HCT116 (cell line): ENCODE measurements around the gene RNH1. TPM values are rescaled to one million over a fixed set of nuclear protein-coding genes. Genes with fewer than 3 reads are reported as not detected.

ENCODE experiments used
- ATAC-seq: fragments of 200-7000 bp; cut with Tn5 transposase; 2 replicates; pipeline ENCODE4 v1.9.1; 2020; ENCODE audit warnings: mild to moderate bottlenecking, moderate library complexity
- BruUV-seq: library from RNA; stranded (reverse); fragments of 400-500 nt; replicated peaks from 2 replicates; lab custom pipeline; 2021; lab: Mats Ljungman, UMichigan
- CTCF ChIA-PET: fragments of 300-600 bp; sonication (Branson Sonifier 250); formaldehyde crosslinking; loops from one replicate; lab custom pipeline; 2021; ENCODE audit warnings: antibody characterized with exemption; lab: Charles Lee
- POLR2A ChIA-PET: fragments of 300-600, 350-600 bp; sonication (Branson Sonifier 250); formaldehyde crosslinking; loops from one replicate; lab custom pipeline; 2021; ENCODE audit warnings: antibody characterized with exemption; lab: Charles Lee
- RAD21 ChIA-PET, 2 experiments: fragments of 300-600 bp; sonication (Branson Sonifier 250); formaldehyde crosslinking; loops; one replicate each; lab custom pipeline; 2023; ENCODE audit warnings: low total read pairs in 2 of 2; ENCODE audit not compliant: uncharacterized antibody in 2 of 2, unreplicated experiment in 2 of 2, low non-redundant PET in 1 of 2; lab: Charles Lee
- DNase-seq: peaks from one replicate; pipeline ENCODE4 v3.0.0-alpha.2; 2010; ENCODE audit warnings: low read depth, low spot score
- H2AFZ ChIP-seq: fragments of 200-600 bp; shearing (Covaris generic), sonication (generic); 2 replicates; pipeline ENCODE4 v1.6.1; 2017; ENCODE audit warnings: low read depth, mixed run types, mixed read lengths, antibody characterized with exemption, low read length; ENCODE audit not compliant: poor library complexity, severe bottlenecking
- H3K27ac ChIP-seq: 2 replicates; pipeline ENCODE4 v1.5.1; 2012; ENCODE audit warnings: low read depth, low read length
- H3K27me3 ChIP-seq: fragments of 200-600 bp; sonication (generic); 2 replicates; pipeline ENCODE4 v1.6.1; 2016; ENCODE audit warnings: mixed run types, low read length, mixed read lengths; ENCODE audit not compliant: insufficient read depth
- H3K36me3 ChIP-seq, 2 experiments: fragments of 200-500 bp in 1 of 2; fragments of 200-600 bp in 1 of 2; sonication (Bioruptor generic) in 1 of 2; sonication (generic) in 1 of 2; 2 replicates each; pipeline versions ENCODE4 v1.5.1 to v1.6.1; 2014 to 2016; ENCODE audit warnings: low read length in 2 of 2, inconsistent platforms in 1 of 2, mixed read lengths in 1 of 2, mixed run types in 1 of 2; ENCODE audit not compliant: insufficient read depth in 2 of 2, control insufficient read depth in 1 of 2
- H3K4me1 ChIP-seq, 2 experiments: fragments of 200-600 bp in 1 of 2; sonication (generic) in 1 of 2; 2 replicates each; pipeline versions ENCODE4 v1.5.1 to v1.6.1; 2012 to 2017; ENCODE audit warnings: low read length in 2 of 2, inconsistent platforms in 1 of 2, mild to moderate bottlenecking in 1 of 2, mixed read lengths in 1 of 2, mixed run types in 1 of 2, moderate library complexity in 1 of 2; ENCODE audit not compliant: insufficient read depth in 2 of 2, control insufficient read depth in 1 of 2
- H3K4me2 ChIP-seq: fragments of 200-600 bp; sonication (generic); 2 replicates; pipeline ENCODE4 v1.6.1; 2017; ENCODE audit warnings: mixed run types, low read length, mixed read lengths
- H3K4me3 ChIP-seq, 2 experiments: fragments of 200-600 bp in 1 of 2; sonication (generic) in 1 of 2; replicated peaks in 1 of 2; 2 replicates each; pipeline ENCODE4 v1.5.1; 2011 to 2016; ENCODE audit warnings: low read length in 2 of 2, control low read depth in 1 of 2, low read depth in 1 of 2, mild to moderate bottlenecking in 1 of 2, mixed read lengths in 1 of 2, mixed run types in 1 of 2
- H3K79me2 ChIP-seq: fragments of 200-600 bp; sonication (generic); 2 replicates; pipeline ENCODE4 v1.6.1; 2017; ENCODE audit warnings: mild to moderate bottlenecking, mixed run types, low read length, moderate library complexity, mixed read lengths; ENCODE audit not compliant: insufficient read depth
- H3K9ac ChIP-seq: fragments of 200-600 bp; sonication (generic); 2 replicates; pipeline ENCODE4 v1.6.1; 2016; ENCODE audit warnings: low read length, mixed read lengths
- H3K9me2 ChIP-seq: fragments of 200-600 bp; sonication (generic), shearing (Covaris generic); 2 replicates; pipeline ENCODE4 v1.6.1; 2017; ENCODE audit warnings: mixed run types, mild to moderate bottlenecking, moderate library complexity; ENCODE audit not compliant: insufficient read depth
- H3K9me3 ChIP-seq, 2 experiments: fragments of 200-500 bp in 1 of 2; fragments of 200-600 bp in 1 of 2; sonication (Bioruptor generic) in 1 of 2; sonication (generic) in 1 of 2; 2 replicates each; pipeline ENCODE4 v1.6.1; 2014 to 2017; ENCODE audit warnings: low read length in 2 of 2, mixed read lengths in 2 of 2, inconsistent platforms in 1 of 2, low read depth in 1 of 2, mild to moderate bottlenecking in 1 of 2, mixed run types in 1 of 2, moderate library complexity in 1 of 2; ENCODE audit not compliant: control insufficient read depth in 1 of 2, insufficient read depth in 1 of 2
- H4K20me1 ChIP-seq: fragments of 200-600 bp; sonication (generic), shearing (Covaris generic); 2 replicates; pipeline ENCODE4 v1.6.1; 2017; ENCODE audit warnings: mixed run types, mild to moderate bottlenecking, moderate library complexity; ENCODE audit not compliant: insufficient read depth
- ATF3 ChIP-seq: IDR thresholded peaks from 2 replicates; pipeline ENCODE4 v1.6.1; 2012
- CTCF ChIP-seq, 3 experiments: fragments of 200-600 bp in 1 of 3; sonication (generic) in 1 of 3; IDR thresholded peaks in 2 of 3; conservative IDR thresholded peaks in 1 of 3; 2 replicates each; pipeline ENCODE4 v1.5.1; 2012 to 2017; ENCODE audit warnings: low read depth in 2 of 3, low read length in 2 of 3, antibody characterized with exemption in 1 of 3, borderline replicate concordance in 1 of 3, control low read depth in 1 of 3, mild to moderate bottlenecking in 1 of 3, mixed read lengths in 1 of 3, mixed run types in 1 of 3, moderate library complexity in 1 of 3; ENCODE audit not compliant: insufficient read depth in 1 of 3
- EGR1 ChIP-seq: IDR thresholded peaks from 2 replicates; pipeline ENCODE4 v1.6.1; 2012; ENCODE audit warnings: low read depth
- EZH2 ChIP-seq: fragments of 200-600 bp; sonication (generic); IDR thresholded peaks from 2 replicates; pipeline ENCODE4 v1.6.1; 2017; ENCODE audit warnings: antibody characterized with exemption, mixed run types
- EZH2phosphoT487 ChIP-seq: fragments of 200-600 bp; IDR thresholded peaks from 2 replicates; pipeline ENCODE4 v1.6.1; 2018; ENCODE audit warnings: antibody characterized with exemption, borderline replicate concordance
- FOSL1 ChIP-seq: IDR thresholded peaks from 2 replicates; pipeline ENCODE4 v1.6.1; 2012; ENCODE audit warnings: low read depth
- JUND ChIP-seq: IDR thresholded peaks from 2 replicates; pipeline ENCODE4 v1.6.1; 2012
- POLR2AphosphoS5 ChIP-seq: IDR thresholded peaks from 2 replicates; pipeline ENCODE4 v1.6.1; 2011; ENCODE audit warnings: mild to moderate bottlenecking, low read depth, low read length, moderate library complexity
- RAD21 ChIP-seq: IDR thresholded peaks from 2 replicates; pipeline ENCODE4 v1.6.1; 2012; ENCODE audit warnings: low read depth, mild to moderate bottlenecking
- REST ChIP-seq: IDR thresholded peaks from 2 replicates; pipeline ENCODE4 v1.6.1; 2012; ENCODE audit warnings: low read depth
- SP1 ChIP-seq: IDR thresholded peaks from 2 replicates; pipeline ENCODE4 v1.6.1; 2012; ENCODE audit warnings: low read depth
- SRF ChIP-seq: IDR thresholded peaks from 2 replicates; pipeline ENCODE4 v1.6.1; 2012; ENCODE audit warnings: low read depth
- TCF7L2 ChIP-seq: IDR thresholded peaks from 2 replicates; pipeline ENCODE4 v1.7.0; 2011; ENCODE audit warnings: borderline replicate concordance, inconsistent platforms; ENCODE audit not compliant: insufficient read depth, insufficient read length; ENCODE audit errors: extremely low read depth
- YY1 ChIP-seq: IDR thresholded peaks from 2 replicates; pipeline ENCODE4 v1.6.1; 2011; ENCODE audit warnings: low read length, low read depth, moderate library complexity, mild to moderate bottlenecking; ENCODE audit not compliant: insufficient replicate concordance; ENCODE audit errors: extremely low read depth
- ZBTB33 ChIP-seq: IDR thresholded peaks from 2 replicates; pipeline ENCODE4 v1.6.1; 2011; ENCODE audit warnings: mild to moderate bottlenecking, low read length, moderate library complexity; ENCODE audit not compliant: insufficient replicate concordance; ENCODE audit errors: extremely low read depth
- ZFX ChIP-seq: fragments of 450-650 bp; IDR thresholded peaks from 2 replicates; pipeline ENCODE4 v1.6.1; 2017
- ZNF274 ChIP-seq: fragments of 200-500 bp; sonication (Bioruptor generic); IDR thresholded peaks from 2 replicates; pipeline ENCODE4 v1.6.1; 2014; ENCODE audit warnings: mild to moderate bottlenecking, low read depth, low read length, inconsistent platforms
- intact Hi-C: fragments of 100-400 bp; cut with micrococcal nuclease; formaldehyde crosslinking; loops from 2 replicates; pipeline ENCODE4 v1.10.0; 2022
- total RNA-seq: library from RNA; stranded (reverse); gene quantifications from one replicate; pipeline ENCODE4 v1.2.1, GENCODE V29; 2021; ENCODE audit not compliant: unreplicated experiment

Gene RNH1
- total RNA-seq, 1 experiment from 2014 or later = 120 TPM

- no peaks in the 10 kb centered on the region for H3K9me2 ChIP-seq
- H3K9ac ChIP-seq = no peak overlapping the region
- intact Hi-C loops = no loop called here
- peaks cover 0 to 10% of the 10 kb centered on the region in 2 experiments; a peak in 1 of 4 replicates for H3K9me3 ChIP-seq
- RAD21 ChIA-PET = no interaction called here
- no peak overlapping the region for H2AFZ ChIP-seq
- TF ChIP-seq ZFX (no peak), ZBTB33 (no peak), TCF7L2 (no peak), REST (no peak), ZNF274 (no peak), YY1 (no peak), EZH2phosphoT487 (no peak), CTCF (IDR thresholded peaks at IDR 0.05 in 2 of 3, conservative IDR thresholded peaks at IDR 0.05 in 1 of 3; ENCODE audit: borderline replicate concordance in 1 of 3, insufficient read depth in 1 of 3, low read depth in 2 of 3, low read length in 2 of 3) (no peak), SRF (no peak), SP1 (no peak), POLR2AphosphoS5 (no peak), FOSL1 (no peak), EGR1 (no peak), JUND (no peak), ATF3 (no peak), RAD21 (no peak), EZH2 (no peak)
- H3K4me1 ChIP-seq = peaks cover 4 to 5% of the 10 kb centered on the region in 2 experiments; a peak in 3 of 4 replicates
- H3K27me3 ChIP-seq = no peaks in the 10 kb centered on the region
- H3K27ac ChIP-seq = no peak overlapping the region
- BruUV-seq = no TSS peak
- CTCF ChIA-PET = no interaction called here
- H3K79me2 ChIP-seq = no peaks in the 10 kb centered on the region
- no peak overlapping the region for H3K4me3 ChIP-seq
- no peaks in the 10 kb centered on the region for H3K36me3 ChIP-seq
- H3K4me2 ChIP-seq = no peak overlapping the region
- ATAC-seq (no peak), DNase-seq (no peak)
- H4K20me1 ChIP-seq = no peaks in the 10 kb centered on the region
- POLR2A ChIA-PET = no interaction called here
Measured at GRCh38 chr11:521177-521688, 14.2 kb upstream of the RNH1 start.
